Ishikawa (cell line): ENCODE measurements around the gene NOBOX.

Experiments used
- CEBPB ChIP-seq: IDR thresholded peaks from 2 replicates; pipeline ENCODE4 v1.6.1; 2012
- CREB1 ChIP-seq: IDR thresholded peaks from 2 replicates; pipeline ENCODE4 v1.6.1; 2012; ENCODE audit warnings: low read depth
- EGR1 ChIP-seq: IDR thresholded peaks from 2 replicates; pipeline ENCODE4 v1.6.1; 2012
- EP300 ChIP-seq: IDR thresholded peaks from 2 replicates; pipeline ENCODE4 v1.6.1; 2012; ENCODE audit warnings: borderline replicate concordance
- FOXM1 ChIP-seq: IDR thresholded peaks from 2 replicates; pipeline ENCODE4 v1.6.1; 2012; ENCODE audit warnings: low read depth, borderline replicate concordance
- NFIC ChIP-seq: IDR thresholded peaks from 2 replicates; pipeline ENCODE4 v1.6.1; 2012
- RAD21 ChIP-seq: IDR thresholded peaks from 2 replicates; pipeline ENCODE4 v1.6.1; 2012; ENCODE audit warnings: low read depth
- TAF1 ChIP-seq: IDR thresholded peaks from 2 replicates; pipeline ENCODE4 v1.6.1; 2012; ENCODE audit warnings: low read depth, mild to moderate bottlenecking
- TCF12 ChIP-seq: IDR thresholded peaks from 2 replicates; pipeline ENCODE4 v1.6.1; 2012; ENCODE audit warnings: low read depth
- TEAD4 ChIP-seq: IDR thresholded peaks from 2 replicates; pipeline ENCODE4 v1.6.1; 2012
- YY1 ChIP-seq: IDR thresholded peaks from 2 replicates; pipeline ENCODE4 v1.6.1; 2012; ENCODE audit warnings: low read depth
- ZBTB7A ChIP-seq: IDR thresholded peaks from 2 replicates; pipeline ENCODE4 v1.6.1; 2012; ENCODE audit warnings: low read depth
- TF ChIP-seq, protein P1 (sequence below): IDR thresholded peaks from 2 replicates; pipeline ENCODE4 v1.6.1; 2012
- TF ChIP-seq, protein P2 (sequence below): IDR thresholded peaks from 2 replicates; pipeline ENCODE4 v1.6.1; 2012
- TF ChIP-seq, protein P3 (sequence below): IDR thresholded peaks from 2 replicates; pipeline ENCODE4 v1.6.1; 2012; ENCODE audit warnings: low read depth, mild to moderate bottlenecking

NOBOX gene

DNA sequence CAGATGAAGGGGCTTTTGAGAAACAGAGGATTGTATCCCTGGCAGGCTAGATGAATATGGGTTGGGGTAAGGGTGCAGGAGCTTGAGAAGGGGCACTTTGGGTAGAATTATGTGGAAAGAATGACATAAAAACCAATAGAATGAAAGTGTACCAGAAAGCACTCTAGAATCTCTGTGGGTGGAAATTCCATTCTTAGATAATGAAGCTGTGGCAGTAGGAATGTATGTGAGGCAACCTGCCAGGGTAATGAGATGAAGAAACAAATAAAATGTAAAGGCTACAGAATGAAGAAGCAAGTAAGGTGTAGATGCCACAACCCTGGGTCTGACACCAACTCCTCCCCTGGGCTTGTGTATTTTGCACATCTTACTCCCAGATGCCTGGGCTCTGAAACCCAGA is 16.8 kb downstream of the NOBOX start:
- TF ChIP-seq RAD21: no peak
- no peak for TF ChIP-seq TAF1
- no peak for TF ChIP-seq YY1
- TF ChIP-seq, protein P1, sequence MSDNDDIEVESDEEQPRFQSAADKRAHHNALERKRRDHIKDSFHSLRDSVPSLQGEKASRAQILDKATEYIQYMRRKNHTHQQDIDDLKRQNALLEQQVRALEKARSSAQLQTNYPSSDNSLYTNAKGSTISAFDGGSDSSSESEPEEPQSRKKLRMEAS: no peak
- TF ChIP-seq TCF12: no peak
- peak; percentile 86 for TF ChIP-seq TEAD4
- TF ChIP-seq EGR1: 0 out of 2 replicates have a peak, but pooled peaks have one; percentile 34
- TF ChIP-seq, protein P2, sequence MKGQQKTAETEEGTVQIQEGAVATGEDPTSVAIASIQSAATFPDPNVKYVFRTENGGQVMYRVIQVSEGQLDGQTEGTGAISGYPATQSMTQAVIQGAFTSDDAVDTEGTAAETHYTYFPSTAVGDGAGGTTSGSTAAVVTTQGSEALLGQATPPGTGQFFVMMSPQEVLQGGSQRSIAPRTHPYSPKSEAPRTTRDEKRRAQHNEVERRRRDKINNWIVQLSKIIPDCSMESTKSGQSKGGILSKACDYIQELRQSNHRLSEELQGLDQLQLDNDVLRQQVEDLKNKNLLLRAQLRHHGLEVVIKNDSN: no peak
- TF ChIP-seq ZBTB7A: no peak
- TF ChIP-seq CREB1: no peak
- TF ChIP-seq NFIC: peak; percentile 72
- TF ChIP-seq, protein P3, sequence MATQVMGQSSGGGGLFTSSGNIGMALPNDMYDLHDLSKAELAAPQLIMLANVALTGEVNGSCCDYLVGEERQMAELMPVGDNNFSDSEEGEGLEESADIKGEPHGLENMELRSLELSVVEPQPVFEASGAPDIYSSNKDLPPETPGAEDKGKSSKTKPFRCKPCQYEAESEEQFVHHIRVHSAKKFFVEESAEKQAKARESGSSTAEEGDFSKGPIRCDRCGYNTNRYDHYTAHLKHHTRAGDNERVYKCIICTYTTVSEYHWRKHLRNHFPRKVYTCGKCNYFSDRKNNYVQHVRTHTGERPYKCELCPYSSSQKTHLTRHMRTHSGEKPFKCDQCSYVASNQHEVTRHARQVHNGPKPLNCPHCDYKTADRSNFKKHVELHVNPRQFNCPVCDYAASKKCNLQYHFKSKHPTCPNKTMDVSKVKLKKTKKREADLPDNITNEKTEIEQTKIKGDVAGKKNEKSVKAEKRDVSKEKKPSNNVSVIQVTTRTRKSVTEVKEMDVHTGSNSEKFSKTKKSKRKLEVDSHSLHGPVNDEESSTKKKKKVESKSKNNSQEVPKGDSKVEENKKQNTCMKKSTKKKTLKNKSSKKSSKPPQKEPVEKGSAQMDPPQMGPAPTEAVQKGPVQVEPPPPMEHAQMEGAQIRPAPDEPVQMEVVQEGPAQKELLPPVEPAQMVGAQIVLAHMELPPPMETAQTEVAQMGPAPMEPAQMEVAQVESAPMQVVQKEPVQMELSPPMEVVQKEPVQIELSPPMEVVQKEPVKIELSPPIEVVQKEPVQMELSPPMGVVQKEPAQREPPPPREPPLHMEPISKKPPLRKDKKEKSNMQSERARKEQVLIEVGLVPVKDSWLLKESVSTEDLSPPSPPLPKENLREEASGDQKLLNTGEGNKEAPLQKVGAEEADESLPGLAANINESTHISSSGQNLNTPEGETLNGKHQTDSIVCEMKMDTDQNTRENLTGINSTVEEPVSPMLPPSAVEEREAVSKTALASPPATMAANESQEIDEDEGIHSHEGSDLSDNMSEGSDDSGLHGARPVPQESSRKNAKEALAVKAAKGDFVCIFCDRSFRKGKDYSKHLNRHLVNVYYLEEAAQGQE: no peak
- peak; percentile 60; the same call in 1 of the 2 replicates for TF ChIP-seq EP300
- TF ChIP-seq CEBPB: 0 out of 2 replicates have a peak, but pooled peaks have one; percentile 24
- no peak for TF ChIP-seq FOXM1

DNA sequence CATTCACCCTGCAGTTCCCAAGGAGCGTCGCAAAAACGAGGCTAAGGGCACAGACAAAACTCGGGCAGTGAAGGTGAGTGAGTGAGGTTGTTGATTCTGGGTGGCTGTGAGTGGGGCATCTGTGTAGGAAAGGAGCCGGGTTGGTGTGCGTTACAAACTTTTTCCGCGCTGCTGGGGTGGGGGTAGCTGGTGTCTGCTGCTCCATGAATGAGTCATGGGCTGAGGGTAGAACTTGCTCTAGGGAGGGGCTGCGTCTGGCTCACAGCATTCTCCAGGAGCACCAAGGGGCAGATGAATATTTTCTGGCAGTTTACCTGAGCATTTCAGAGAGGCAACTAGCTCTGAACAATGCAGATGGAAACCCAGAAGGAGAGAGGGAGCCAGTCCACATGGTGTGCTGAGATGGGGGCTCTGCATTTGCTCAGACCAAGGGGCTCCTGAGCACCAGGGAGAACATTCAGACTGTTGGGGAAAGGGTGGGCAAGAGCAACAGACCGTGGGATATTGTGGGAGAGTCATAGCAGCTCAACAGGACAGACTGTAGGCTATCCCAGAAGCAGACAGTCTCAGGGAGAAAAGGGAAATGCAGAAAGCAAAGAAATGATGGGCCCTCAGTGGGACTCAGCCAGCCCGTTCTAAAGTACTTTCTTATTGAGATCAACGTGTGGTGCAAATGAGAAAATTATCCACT is 18.8 kb downstream of the NOBOX start:
- TF ChIP-seq CEBPB: no peak
- TF ChIP-seq FOXM1: no peak
- peak; percentile 73; the same call in 1 of the 2 replicates for TF ChIP-seq ZBTB7A
- peak; percentile 50 for TF ChIP-seq TCF12
- TF ChIP-seq, protein P3: no peak

DNA sequence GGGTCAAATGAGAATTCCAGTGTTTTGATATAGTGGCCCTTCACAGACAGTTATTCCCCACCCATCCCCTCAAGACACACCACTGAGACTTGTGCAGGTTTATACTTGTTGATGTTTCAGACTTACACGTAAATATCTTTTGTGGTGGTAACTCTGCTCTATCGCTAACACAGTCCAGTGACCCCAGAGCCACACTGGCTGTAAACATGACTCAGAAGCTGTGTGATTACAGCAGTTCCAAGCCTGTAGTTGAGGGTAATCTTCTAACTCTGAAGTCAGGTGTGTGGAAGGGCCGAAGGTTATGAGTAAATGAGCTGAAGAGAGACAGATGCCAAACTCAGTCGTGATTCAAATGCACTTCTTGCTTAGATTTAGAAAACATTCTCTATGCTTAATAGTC is 19.4 kb downstream of the NOBOX start:
- TF ChIP-seq EGR1: no peak
- TF ChIP-seq, protein P3: no peak
- no peak for TF ChIP-seq CREB1
- TF ChIP-seq, protein P2: no peak
- no peak for TF ChIP-seq ZBTB7A
- no peak for TF ChIP-seq TAF1
- no peak for TF ChIP-seq CEBPB
- TF ChIP-seq TEAD4: no peak
- TF ChIP-seq NFIC: no peak
- TF ChIP-seq, protein P1: no peak
- no peak for TF ChIP-seq TCF12
- TF ChIP-seq YY1: no peak
- TF ChIP-seq EP300: no peak
- no peak for TF ChIP-seq RAD21
- TF ChIP-seq FOXM1: no peak

DNA sequence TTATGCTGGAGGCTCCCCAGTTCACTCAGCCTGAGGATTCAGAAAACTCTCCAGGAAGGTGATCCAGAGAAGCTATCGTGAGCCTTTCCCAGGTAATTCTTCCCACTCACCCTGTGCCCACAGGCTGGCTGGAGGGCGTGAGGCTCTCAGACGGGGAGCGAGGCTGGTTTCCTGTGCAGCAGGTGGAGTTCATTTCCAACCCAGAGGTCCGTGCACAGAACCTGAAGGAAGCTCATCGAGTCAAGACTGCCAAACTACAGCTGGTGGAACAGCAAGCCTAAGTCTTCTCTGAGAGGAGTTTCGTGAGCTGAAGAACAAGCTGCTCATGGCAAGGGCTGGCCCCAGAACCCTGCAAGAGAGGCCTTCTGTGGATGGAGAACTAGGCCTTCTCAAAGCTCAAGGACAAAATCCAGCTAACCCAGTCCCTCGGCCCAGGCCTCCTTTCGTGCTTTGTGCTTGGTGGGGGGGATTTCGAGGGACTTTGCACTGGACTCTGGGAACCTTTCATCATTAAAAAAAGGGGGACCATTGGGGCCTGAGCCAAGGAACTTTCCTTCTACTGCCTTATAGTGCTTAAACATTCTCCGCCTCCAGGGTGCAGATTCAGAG is 23.6 kb downstream of the NOBOX start:
- TF ChIP-seq CREB1: no peak
- TF ChIP-seq, protein P2: no peak
- no peak for TF ChIP-seq TAF1
- no peak for TF ChIP-seq TCF12
- TF ChIP-seq YY1: no peak
- no peak for TF ChIP-seq FOXM1
- TF ChIP-seq, protein P1: no peak
- TF ChIP-seq TEAD4: no peak
- no peak for TF ChIP-seq NFIC
- TF ChIP-seq, protein P3: no peak
- no peak for TF ChIP-seq CEBPB
- no peak for TF ChIP-seq ZBTB7A
- no peak for TF ChIP-seq RAD21
- TF ChIP-seq EP300: no peak
- TF ChIP-seq EGR1: no peak
